Astrocyte of the spinal cord (primary cell): ENCODE data around the gene MEF2A.

Source experiments
- DNase-seq: peaks from one replicate; pipeline ENCODE4 v3.0.0; 2011; ENCODE audit warnings: low read depth, low spot score
- H3K4me3 ChIP-seq: 2 replicates; pipeline ENCODE4 v1.5.1; 2011; ENCODE audit warnings: low read depth, mild to moderate bottlenecking, low read length, moderate library complexity
- CTCF ChIP-seq: IDR thresholded peaks from 2 replicates; pipeline ENCODE4 v1.5.1; 2012; ENCODE audit warnings: low read depth, mild to moderate bottlenecking, low read length, inconsistent platforms
- in situ Hi-C: cut with HindIII; loops from 2 replicates; pipeline ENCODE4 v1.10.0; 2017; ENCODE audit warnings: low sequenced_read_pairs

MEF2A gene

DNA sequence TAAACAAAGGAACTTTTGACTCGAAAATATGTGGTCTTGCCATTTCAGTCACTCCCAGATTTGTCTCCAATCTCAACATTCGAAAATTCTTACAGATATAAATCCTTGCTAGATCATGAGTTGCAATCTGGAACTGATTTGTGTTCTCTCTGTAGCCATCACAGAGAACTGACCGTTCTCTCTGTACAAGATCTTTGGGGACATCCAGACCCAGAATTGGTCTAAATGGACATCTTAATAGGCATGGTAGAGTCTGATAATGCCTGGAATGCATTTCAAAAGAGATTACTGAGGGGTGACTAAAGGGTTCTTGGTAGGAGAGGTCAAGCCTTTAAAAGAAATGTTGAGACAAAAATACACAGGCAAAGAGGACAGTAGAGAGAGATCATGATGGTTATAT is 7.2 kb upstream of the MEF2A start:
- in situ Hi-C loops, result no loop called here
- TF ChIP-seq CTCF, result no peak
- DNase-seq, result no peak
- H3K4me3 ChIP-seq, result no peak overlapping the region

DNA sequence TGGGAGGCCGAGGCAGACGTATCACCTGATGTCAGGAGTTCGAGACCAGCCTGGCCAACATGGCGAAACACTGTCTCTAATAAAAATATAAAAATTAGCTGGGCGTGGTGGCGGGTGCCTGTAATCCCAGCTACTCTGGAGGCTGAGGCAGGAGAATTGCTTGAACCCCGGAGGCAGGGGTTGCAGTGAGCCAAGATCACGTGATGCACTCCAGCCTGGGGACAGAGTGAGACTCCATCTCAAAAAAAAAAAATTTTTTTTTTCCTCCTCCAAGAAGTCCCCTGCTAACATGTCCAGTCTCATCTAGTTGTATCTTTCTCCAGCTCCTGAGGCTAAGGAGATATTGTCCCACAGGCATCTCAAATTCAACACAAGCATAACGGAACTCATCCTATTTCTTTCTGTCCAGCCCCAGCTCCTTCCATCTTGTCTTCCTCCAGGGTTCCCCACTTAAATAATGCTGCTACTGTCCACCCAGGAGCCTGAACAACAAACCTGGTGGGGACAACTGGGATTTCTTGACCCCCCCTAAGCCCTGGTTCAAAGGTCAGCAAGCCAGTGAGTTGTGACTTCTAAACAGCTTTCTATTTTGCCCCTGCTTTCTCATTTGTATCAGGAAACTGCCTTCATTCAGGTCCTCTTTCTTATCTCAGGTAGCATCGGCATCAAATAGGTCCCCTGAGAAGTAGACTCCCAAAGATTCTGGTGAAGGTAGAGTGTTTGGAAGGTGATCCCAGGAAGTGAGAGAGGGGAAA is 4.1 kb upstream of the MEF2A start:
- no peak for TF ChIP-seq CTCF
- in situ Hi-C loops, result no loop called here
- no peak overlapping the region for H3K4me3 ChIP-seq
- no peak for DNase-seq

DNA sequence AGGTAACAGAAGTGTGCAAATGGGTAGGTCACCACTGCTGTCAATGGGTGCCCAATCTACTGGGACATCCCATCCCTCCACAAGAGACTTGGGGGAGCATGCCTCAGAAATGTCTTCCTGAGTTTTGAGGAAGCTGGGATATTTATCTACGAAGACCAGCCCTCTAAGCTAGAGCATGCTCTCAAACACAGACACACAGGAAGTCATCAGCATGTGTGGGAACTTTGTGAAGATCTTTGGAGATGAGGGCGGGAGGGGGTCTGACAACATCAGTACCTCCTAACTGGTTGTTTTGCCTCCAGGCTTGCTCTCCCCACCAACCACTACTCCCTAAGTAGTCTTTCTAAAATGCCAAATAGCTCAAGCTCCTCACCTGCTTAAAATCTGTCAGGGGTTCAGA is 3.5 kb upstream of the MEF2A start:
- TF ChIP-seq CTCF, result no peak
- no peak overlapping the region for H3K4me3 ChIP-seq
- in situ Hi-C loops, result no loop called here
- DNase-seq, result no peak

- peak overlapping the region; percentile 22 for H3K4me3 ChIP-seq
- in situ Hi-C loops, result no loop called here
- no peak for TF ChIP-seq CTCF
- peak; percentile 60 for DNase-seq
Measured at GRCh38 chr15:99564221-99565048, 1.3 kb upstream of the MEF2A start.

GRCh38 chr15:99565049-99565298 is 810 bp upstream of the MEF2A start:
- no peak for TF ChIP-seq CTCF
- peak overlapping the region; percentile 22 for H3K4me3 ChIP-seq
- in situ Hi-C loops, result no loop called here
- no peak for DNase-seq

- in situ Hi-C loops, result no loop called here
- peak; percentile 6 for DNase-seq
- TF ChIP-seq CTCF, result no peak
- peak overlapping the region; percentile 89 for H3K4me3 ChIP-seq
Measured at GRCh38 chr15:99566157-99566897, 543 bp downstream of the MEF2A start.
